ENCODE results near the gene FAM50A. TPM values are rescaled to one million over a fixed set of nuclear protein-coding genes. Genes with fewer than 3 reads are reported as not detected.
A peak's percentile ranks its signal among the peaks of the same experiment; 100 is the strongest.
"Not testable (repeated sequence)": the region's sequence is repeated elsewhere in the genome, so short reads cannot be mapped to it uniquely, and the experiment has no call there.

Gene FAM50A, protein sequence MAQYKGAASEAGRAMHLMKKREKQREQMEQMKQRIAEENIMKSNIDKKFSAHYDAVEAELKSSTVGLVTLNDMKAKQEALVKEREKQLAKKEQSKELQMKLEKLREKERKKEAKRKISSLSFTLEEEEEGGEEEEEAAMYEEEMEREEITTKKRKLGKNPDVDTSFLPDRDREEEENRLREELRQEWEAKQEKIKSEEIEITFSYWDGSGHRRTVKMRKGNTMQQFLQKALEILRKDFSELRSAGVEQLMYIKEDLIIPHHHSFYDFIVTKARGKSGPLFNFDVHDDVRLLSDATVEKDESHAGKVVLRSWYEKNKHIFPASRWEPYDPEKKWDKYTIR
- total RNA-seq, result 79.1 and 80.0 TPM in 2 replicates

DNA sequence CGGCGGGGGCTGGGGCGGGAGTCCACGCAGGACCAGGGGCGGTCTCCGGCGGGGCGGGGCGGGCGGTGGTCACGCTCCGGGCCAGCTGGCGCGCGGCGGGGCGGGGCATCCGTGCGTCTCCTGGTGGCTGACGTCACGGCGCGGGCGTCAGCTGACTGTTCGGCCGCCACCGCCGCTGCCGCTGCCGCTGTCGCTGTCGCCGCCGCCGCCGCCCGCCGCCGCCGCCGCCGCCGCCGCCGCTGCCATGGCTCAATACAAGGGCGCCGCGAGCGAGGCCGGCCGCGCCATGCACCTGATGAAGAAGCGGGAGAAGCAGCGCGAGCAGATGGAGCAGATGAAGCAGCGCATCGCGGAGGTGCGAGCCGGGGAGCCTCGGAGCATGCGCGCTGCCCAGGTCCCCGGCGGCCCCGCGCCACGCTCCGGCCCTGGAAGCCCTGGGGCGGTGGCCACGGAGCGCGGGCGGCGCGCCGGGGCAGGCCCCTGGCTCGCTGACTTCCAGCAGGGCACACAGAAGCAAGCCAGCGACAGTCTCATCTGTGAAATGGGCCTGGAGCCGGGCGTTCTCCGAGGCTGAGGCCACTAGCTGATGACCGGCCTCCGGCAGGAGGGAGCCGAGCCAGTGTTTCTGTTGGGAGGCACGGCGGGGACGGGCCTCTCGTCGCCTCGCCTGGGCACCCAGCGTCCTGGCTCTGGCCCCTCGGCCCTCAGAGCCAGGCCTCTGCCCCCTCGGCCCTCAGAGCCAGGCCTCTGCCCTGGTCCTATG, at the start of gene FAM50A:
Gene FAM50A (plus strand): TSS at position 150 of the 763 bp plus-strand sequence. CDS start 95 bp downstream, at position 245.
- Histone ChIP-seq H3K36me3 (ENCODE audit: control insufficient read depth, insufficient read depth, low read length) (no peaks in the 10 kb centered on the region), H3K4me3 (ENCODE audit: low read depth, low read length) (peak within 1 kb of the TSS; percentile 57), H3K27me3 (ENCODE audit: control insufficient read depth, insufficient read depth, low read length) (no peaks in the 10 kb centered on the region)
- TF ChIP-seq, protein P1, sequence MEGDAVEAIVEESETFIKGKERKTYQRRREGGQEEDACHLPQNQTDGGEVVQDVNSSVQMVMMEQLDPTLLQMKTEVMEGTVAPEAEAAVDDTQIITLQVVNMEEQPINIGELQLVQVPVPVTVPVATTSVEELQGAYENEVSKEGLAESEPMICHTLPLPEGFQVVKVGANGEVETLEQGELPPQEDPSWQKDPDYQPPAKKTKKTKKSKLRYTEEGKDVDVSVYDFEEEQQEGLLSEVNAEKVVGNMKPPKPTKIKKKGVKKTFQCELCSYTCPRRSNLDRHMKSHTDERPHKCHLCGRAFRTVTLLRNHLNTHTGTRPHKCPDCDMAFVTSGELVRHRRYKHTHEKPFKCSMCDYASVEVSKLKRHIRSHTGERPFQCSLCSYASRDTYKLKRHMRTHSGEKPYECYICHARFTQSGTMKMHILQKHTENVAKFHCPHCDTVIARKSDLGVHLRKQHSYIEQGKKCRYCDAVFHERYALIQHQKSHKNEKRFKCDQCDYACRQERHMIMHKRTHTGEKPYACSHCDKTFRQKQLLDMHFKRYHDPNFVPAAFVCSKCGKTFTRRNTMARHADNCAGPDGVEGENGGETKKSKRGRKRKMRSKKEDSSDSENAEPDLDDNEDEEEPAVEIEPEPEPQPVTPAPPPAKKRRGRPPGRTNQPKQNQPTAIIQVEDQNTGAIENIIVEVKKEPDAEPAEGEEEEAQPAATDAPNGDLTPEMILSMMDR (IDR thresholded peaks at IDR 0.05; ENCODE audit: insufficient read depth, low read length, poor library complexity, severe bottlenecking), result no peak
- DNase-seq (ENCODE audit: low read depth), result no peak

DNA sequence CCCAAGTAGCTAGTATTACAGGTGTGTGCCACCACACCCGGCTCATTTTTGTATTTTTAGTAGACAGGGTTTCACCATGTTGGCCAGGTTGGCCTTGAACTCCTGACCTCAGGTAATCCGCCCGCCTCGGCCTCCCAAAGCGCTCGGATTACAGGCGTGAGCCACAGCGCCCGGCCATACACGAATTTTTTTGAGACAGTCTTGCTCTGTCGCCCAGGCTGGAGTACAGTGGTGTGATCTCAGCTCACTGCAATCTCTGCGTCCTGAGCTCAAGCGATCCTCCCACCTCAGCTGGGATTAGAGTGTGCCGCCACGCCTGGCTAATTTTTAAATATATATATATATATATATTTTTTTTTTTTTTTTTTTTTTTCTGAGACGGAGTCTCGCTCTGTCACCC, 47.6 kb upstream of the FAM50A start:
- peak overlapping the region; percentile 47 for H3K4me3 ChIP-seq (ENCODE audit: low read depth, low read length)
- H3K36me3 ChIP-seq (ENCODE audit: control insufficient read depth, insufficient read depth, low read length); H3K27me3 ChIP-seq (ENCODE audit: control insufficient read depth, insufficient read depth, low read length); DNase-seq (ENCODE audit: low read depth): not testable (repeated sequence)

DNA sequence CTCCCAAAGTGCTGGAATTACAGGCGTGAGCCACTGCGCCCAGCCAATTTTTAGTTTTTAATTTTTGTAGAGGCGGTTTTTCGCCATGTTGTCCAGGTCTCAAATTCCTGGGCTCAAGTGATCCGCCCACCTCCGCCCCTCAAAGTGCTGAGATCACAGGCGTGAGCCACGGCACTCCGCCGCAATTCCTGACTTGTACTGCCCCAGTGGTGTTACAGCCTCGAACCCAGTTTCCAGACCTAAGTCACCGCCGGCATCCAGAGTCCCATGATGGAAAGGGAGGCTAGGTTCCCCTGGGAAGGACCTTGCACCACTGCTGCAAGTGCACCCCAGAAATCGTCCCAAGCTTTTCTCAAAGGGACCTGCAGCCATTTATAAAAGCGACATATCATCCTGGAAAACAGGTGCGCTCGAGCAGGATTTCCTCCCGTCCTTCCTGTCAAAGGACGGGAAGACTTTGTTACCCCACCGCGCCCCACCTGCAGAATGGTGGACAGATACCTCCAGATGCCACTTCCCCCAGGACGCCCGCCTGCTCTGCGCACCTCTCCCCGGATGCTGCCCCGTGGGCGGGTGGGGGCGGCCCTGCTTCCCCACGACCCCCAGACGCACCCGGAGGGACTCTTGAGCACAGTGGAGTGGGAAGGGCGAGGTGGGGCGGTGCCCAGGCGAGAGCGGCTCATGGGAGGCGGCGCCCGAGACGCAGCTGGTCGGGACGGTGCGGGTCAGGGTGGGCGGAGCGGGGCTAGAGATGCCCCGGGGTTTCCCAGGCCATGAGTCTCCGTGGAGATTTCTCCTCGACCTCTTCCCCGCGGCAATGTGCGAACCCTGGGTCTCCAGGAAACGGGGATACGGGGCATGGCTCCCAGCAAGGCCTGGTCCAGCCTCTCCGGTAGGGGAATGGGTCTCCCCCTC, 46.7 kb upstream of the FAM50A start:
- Histone ChIP-seq H3K36me3 (ENCODE audit: control insufficient read depth, insufficient read depth, low read length) (peaks cover 2% of the 10 kb centered on the region), H3K27me3 (ENCODE audit: control insufficient read depth, insufficient read depth, low read length) (no peaks in the 10 kb centered on the region), H3K4me3 (ENCODE audit: low read depth, low read length) (peak overlapping the region; percentile 47)
- TF ChIP-seq, protein P1 (IDR thresholded peaks at IDR 0.05; ENCODE audit: insufficient read depth, low read length, poor library complexity, severe bottlenecking), result no peak
- DNase-seq (ENCODE audit: low read depth), result no peak

DNA sequence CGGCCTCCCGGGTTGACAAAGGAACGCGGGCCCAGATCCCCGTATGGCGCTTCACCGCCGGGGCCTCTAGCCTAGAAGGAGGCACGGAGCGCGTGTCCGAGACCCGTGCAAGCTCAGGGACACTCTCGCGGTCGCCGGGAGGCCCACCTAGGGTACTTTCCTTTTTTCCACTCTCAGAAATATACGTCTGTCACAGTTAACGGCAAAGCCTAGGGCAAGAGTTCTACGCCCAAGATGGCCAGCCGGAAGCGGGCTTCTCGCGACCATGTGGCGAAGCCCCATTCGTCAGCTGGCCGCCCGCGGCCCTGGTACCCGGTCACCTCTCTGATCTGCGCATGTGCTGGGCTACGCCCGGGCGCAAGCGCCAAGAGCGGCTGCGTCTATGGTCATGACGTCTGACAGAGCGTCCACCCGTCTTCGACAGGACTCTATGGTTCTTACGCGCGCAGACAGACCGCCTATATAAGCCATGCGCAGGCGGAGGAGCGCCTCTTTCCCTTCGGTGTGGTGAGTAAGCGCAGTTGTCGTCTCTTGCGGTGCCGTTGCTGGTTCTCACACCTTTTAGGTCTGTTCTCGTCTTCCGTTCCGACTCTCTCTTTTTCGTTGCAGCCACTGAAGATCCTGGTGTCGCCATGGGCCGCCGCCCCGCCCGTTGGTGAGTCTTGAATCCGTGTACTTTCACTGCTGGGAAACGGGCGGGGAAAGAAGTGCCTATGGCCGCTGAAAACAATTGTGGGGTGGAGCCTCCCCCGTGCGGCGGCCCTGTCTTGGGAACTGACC, 45.9 kb upstream of the FAM50A start, which contains the start of gene RPL10:
Gene RPL10 (plus strand): TSS at position 490 of the 780 bp plus-strand sequence. CDS start 143 bp downstream, at position 633.
- TF ChIP-seq, protein P1 (IDR thresholded peaks at IDR 0.05; ENCODE audit: insufficient read depth, low read length, poor library complexity, severe bottlenecking), result no peak
- peak; percentile 71 for DNase-seq (ENCODE audit: low read depth)

DNA sequence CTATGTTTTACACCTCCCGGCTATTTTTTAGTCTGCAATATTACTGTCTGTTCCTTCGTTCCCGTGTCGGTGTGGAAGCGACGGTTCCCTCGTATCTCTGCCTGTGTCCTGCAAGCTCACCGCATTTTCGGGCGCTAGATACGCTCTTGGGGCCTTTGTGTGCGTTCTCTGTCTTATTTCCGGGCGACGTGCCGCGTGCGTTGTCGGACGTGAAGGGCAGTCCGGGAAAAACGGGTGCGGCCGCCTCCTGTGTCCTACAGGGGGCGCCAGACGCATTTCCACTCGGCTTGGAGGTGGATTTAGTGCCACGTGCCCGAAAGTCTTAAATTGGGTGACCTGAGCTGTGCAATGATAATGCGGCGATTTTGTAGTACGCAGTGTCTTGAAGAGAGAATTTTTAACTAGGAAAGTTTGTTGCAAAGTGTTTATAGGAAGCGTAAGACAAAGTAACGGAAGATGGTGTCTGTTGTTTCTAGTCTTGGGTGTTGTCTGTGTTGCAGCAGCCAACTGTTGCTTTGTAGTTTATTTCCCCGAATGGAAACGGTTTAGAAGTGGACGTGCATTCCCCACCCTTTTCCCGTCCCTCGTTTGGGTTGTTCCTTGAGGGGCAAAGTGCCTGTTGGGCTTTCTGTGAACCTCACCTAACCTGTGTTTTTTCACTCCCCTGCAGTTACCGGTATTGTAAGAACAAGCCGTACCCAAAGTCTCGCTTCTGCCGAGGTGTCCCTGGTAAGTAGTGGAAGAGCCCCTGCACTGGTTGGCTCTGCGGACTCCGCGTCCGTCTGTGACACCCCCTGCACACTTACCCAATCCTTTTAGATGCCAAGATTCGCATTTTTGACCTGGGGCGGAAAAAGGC, 45.0 kb upstream of the FAM50A start:
- H3K4me3 ChIP-seq (ENCODE audit: low read depth, low read length), result peak overlapping the region; percentile 96
- TF ChIP-seq, protein P1 (IDR thresholded peaks at IDR 0.05; ENCODE audit: insufficient read depth, low read length, poor library complexity, severe bottlenecking), result peak; percentile 77
- peaks cover 2% of the 10 kb centered on the region for H3K36me3 ChIP-seq (ENCODE audit: control insufficient read depth, insufficient read depth, low read length)
- DNase-seq (ENCODE audit: low read depth), result no peak
- H3K27me3 ChIP-seq (ENCODE audit: control insufficient read depth, insufficient read depth, low read length), result no peaks in the 10 kb centered on the region

More for the DNA sequence above, 45.9 kb upstream of the FAM50A start, which contains the start of gene RPL10:
- no peaks in the 10 kb centered on the region for H3K27me3 ChIP-seq (ENCODE audit: control insufficient read depth, insufficient read depth, low read length)
- peak within 1 kb of the TSS; percentile 96 for H3K4me3 ChIP-seq (ENCODE audit: low read depth, low read length)
- peaks cover 2% of the 10 kb centered on the region for H3K36me3 ChIP-seq (ENCODE audit: control insufficient read depth, insufficient read depth, low read length)

Data from kidney epithelial cell (primary cell).